H9 (cell line): ENCODE results near the gene CSAD. TPM values are rescaled to one million over a fixed set of nuclear protein-coding genes. Genes with fewer than 3 reads are reported as not detected.

Experiments
- DNase-seq: peaks from one replicate; pipeline ENCODE4 v3.0.0-alpha.2; 2017
- H2AFZ ChIP-seq: one replicate; pipeline ENCODE4 v1.6.1; 2013; ENCODE audit warnings: mild to moderate bottlenecking, low read length, control low read depth, moderate library complexity
- H2AK5ac ChIP-seq: 2 replicates; pipeline ENCODE4 v1.6.1; 2013; ENCODE audit warnings: low read length, control low read depth, mixed read lengths; ENCODE audit not compliant: insufficient read length
- H2BK120ac ChIP-seq: one replicate; pipeline ENCODE4 v1.6.1; 2013; ENCODE audit warnings: low read depth, mild to moderate bottlenecking, low read length, control low read depth, inconsistent platforms; ENCODE audit not compliant: poor library complexity, severe bottlenecking
- H2BK12ac ChIP-seq: 2 replicates; pipeline ENCODE4 v1.6.1; 2013; ENCODE audit warnings: low read length, control low read depth, mixed read lengths, low read depth; ENCODE audit not compliant: insufficient read length
- H2BK15ac ChIP-seq: 2 replicates; pipeline ENCODE4 v1.6.1; 2013; ENCODE audit warnings: low read depth, low read length, control low read depth
- H2BK20ac ChIP-seq: one replicate; pipeline ENCODE4 v1.6.1; 2013; ENCODE audit warnings: low read depth, mild to moderate bottlenecking, low read length, control low read depth, inconsistent platforms; ENCODE audit not compliant: poor library complexity, severe bottlenecking
- H2BK5ac ChIP-seq: 2 replicates; pipeline ENCODE4 v1.6.1; 2013; ENCODE audit warnings: low read length, control low read depth, mixed read lengths; ENCODE audit not compliant: insufficient read length
- H3K14ac ChIP-seq: 2 replicates; pipeline ENCODE4 v1.6.1; 2013; ENCODE audit warnings: low read length, control low read depth; ENCODE audit not compliant: insufficient read depth
- H3K18ac ChIP-seq: 2 replicates; pipeline ENCODE4 v1.6.1; 2013; ENCODE audit warnings: low read depth, mild to moderate bottlenecking, mixed read lengths, low read length, control low read depth; ENCODE audit not compliant: insufficient read length
- H3K23ac ChIP-seq: 2 replicates; pipeline ENCODE4 v1.6.1; 2013; ENCODE audit warnings: low read length, control low read depth, mixed read lengths, low read depth; ENCODE audit not compliant: insufficient read length
- H3K23me2 ChIP-seq: 2 replicates; pipeline ENCODE4 v1.6.1; 2013; ENCODE audit warnings: low read depth, mild to moderate bottlenecking, mixed read lengths, low read length, control low read depth; ENCODE audit not compliant: insufficient read length, poor library complexity, severe bottlenecking
- H3K27ac ChIP-seq: 2 replicates; pipeline ENCODE4 v1.5.1; 2013; ENCODE audit warnings: low read length, control low read depth, mixed read lengths, low read depth; ENCODE audit not compliant: insufficient read length
- H3K27me3 ChIP-seq: 2 replicates; pipeline ENCODE4 v1.6.1; 2013; ENCODE audit warnings: low read length, control low read depth, inconsistent platforms; ENCODE audit not compliant: insufficient read depth
- H3K4ac ChIP-seq: 2 replicates; pipeline ENCODE4 v1.6.1; 2013; ENCODE audit warnings: low read depth, mild to moderate bottlenecking, control low read depth, inconsistent platforms, low read length, moderate library complexity
- H3K4me1 ChIP-seq: 2 replicates; pipeline ENCODE4 v1.6.1; 2013; ENCODE audit warnings: low read length, control low read depth, inconsistent platforms; ENCODE audit not compliant: insufficient read depth
- H3K4me2 ChIP-seq: 2 replicates; pipeline ENCODE4 v1.6.1; 2013; ENCODE audit warnings: low read length, control low read depth, mixed read lengths; ENCODE audit not compliant: insufficient read length, insufficient read depth
- H3K56ac ChIP-seq: 2 replicates; pipeline ENCODE4 v1.6.1; 2013; ENCODE audit warnings: low read depth, mild to moderate bottlenecking, mixed read lengths, low read length, control low read depth; ENCODE audit not compliant: insufficient read length
- H3K79me1 ChIP-seq: 2 replicates; pipeline ENCODE4 v1.6.1; 2013; ENCODE audit warnings: low read depth, mild to moderate bottlenecking, moderate library complexity, low read length, control low read depth, inconsistent platforms; ENCODE audit not compliant: insufficient read depth, poor library complexity, severe bottlenecking
- H3K79me2 ChIP-seq: 2 replicates; pipeline ENCODE4 v1.6.1; 2013; ENCODE audit warnings: low read length, control low read depth, inconsistent platforms; ENCODE audit not compliant: insufficient read depth
- H3K9ac ChIP-seq: 2 replicates; pipeline ENCODE4 v1.6.1; 2013; ENCODE audit warnings: low read length, control low read depth, mixed read lengths; ENCODE audit not compliant: insufficient read length; ENCODE audit errors: extremely low read depth
- H3K9me3 ChIP-seq: one replicate; pipeline ENCODE4 v1.6.1; 2013; ENCODE audit warnings: low read depth, low read length, inconsistent platforms; ENCODE audit not compliant: control insufficient read depth
- H3T11ph ChIP-seq: one replicate; pipeline ENCODE4 v1.6.1; 2013; ENCODE audit warnings: mild to moderate bottlenecking, low read length, control low read depth, inconsistent platforms
- H4K20me1 ChIP-seq: one replicate; pipeline ENCODE4 v1.6.1; 2013; ENCODE audit not compliant: control insufficient read depth, insufficient read length, insufficient read depth
- H4K5ac ChIP-seq: 2 replicates; pipeline ENCODE4 v1.6.1; 2013; ENCODE audit warnings: low read depth, mild to moderate bottlenecking, mixed read lengths, low read length, control low read depth; ENCODE audit not compliant: insufficient read length
- H4K8ac ChIP-seq: replicated peaks from 2 replicates; pipeline ENCODE4 v1.6.1; 2013; ENCODE audit warnings: low read length, control low read depth, mixed read lengths, low read depth; ENCODE audit not compliant: insufficient read length
- H4K91ac ChIP-seq: 2 replicates; pipeline ENCODE4 v1.6.1; 2013; ENCODE audit warnings: low read depth, mild to moderate bottlenecking, moderate library complexity, mixed read lengths, low read length, control low read depth; ENCODE audit not compliant: insufficient read length
- H3K27ac Mint-ChIP-seq, 3 experiments: 2 replicates in 2 of 3; 3 replicates in 1 of 3; pipeline ENCODE4 v1.8.0; 2020 to 2021; ENCODE audit warnings: mixed read lengths in 3 of 3, mild to moderate bottlenecking in 1 of 3, moderate library complexity in 1 of 3
- H3K27me3 Mint-ChIP-seq: 2 replicates; pipeline ENCODE4 v1.8.0; 2021; ENCODE audit warnings: low read depth, mild to moderate bottlenecking, moderate library complexity, mixed read lengths
- H3K36me3 Mint-ChIP-seq, 3 experiments: 2 replicates in 2 of 3; 3 replicates in 1 of 3; pipeline ENCODE4 v1.8.0; 2020 to 2021; ENCODE audit warnings: low read depth in 3 of 3, mixed read lengths in 3 of 3; ENCODE audit not compliant: insufficient read depth in 1 of 3
- H3K4me1 Mint-ChIP-seq, 2 experiments: 2 replicates each; pipeline ENCODE4 v1.8.0; 2020; ENCODE audit warnings: mixed read lengths in 2 of 2
- H3K4me3 Mint-ChIP-seq, 2 experiments: 2 replicates in 1 of 2; 3 replicates in 1 of 2; pipeline ENCODE4 v1.8.0; 2020 to 2021; ENCODE audit warnings: mild to moderate bottlenecking in 2 of 2, mixed read lengths in 2 of 2, moderate library complexity in 1 of 2
- H3K9me3 Mint-ChIP-seq, 2 experiments: 2 replicates in 1 of 2; 3 replicates in 1 of 2; pipeline ENCODE4 v1.8.0; 2020; ENCODE audit warnings: mild to moderate bottlenecking in 2 of 2, mixed read lengths in 2 of 2, moderate library complexity in 1 of 2
- CTCF ChIP-seq: fragments of 200-600 bp; sonication (generic); conservative IDR thresholded peaks from 3 replicates; pipeline ENCODE4 v1.8.0; 2021; ENCODE audit warnings: antibody characterized with exemption, mild to moderate bottlenecking
- WGBS: extraction: QIAGEN DNeasy Blood & Tissue Kit; methylation state at CpG from one replicate; pipeline ENCODE4 v1.1.7; 2013; ENCODE audit warnings: missing lambda C conversion rate, low lambda C conversion rate, mixed read lengths; ENCODE audit not compliant: insufficient read length; ENCODE audit errors: extremely low coverage; 5-methylcytosine and 5-hydroxymethylcytosine counted together
- total RNA-seq: library from RNA; stranded (reverse); gene quantifications from 2 replicates; pipeline ENCODE4 v1.2.1, GENCODE V29; 2021

CSAD gene
- total RNA-seq, 1 experiment from 2014 or later = 7.4 TPM

DNA sequence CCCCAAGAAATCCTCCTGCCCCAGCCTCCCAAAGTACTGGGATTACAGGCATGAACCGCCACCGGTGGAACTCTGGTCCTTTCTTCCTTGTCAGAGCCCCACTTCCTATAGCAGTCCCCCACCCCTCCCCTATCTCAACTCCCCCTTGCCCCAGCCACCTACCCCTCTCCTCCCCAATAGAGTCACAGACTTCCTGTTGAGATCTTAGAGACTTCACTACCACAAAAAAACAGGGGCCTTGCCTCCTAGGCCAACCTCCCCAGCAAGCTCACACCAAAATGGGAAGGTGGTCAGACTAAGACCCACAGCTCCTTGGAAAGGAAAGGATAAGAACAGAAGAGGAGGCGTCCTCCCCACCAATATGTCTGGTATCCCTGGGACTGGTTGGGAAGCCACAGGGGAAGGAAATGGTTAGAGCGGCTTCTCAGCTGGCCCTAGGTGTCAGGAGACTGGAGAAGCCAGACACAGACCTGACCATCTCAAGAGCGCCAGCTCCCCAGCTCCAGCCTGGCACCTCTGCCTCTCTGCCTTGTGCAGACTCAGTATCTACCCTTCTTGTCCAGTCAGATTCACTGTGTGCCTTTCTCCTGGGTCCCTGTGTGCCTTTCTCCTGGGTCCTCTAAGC lies 17.9 kb upstream of the CSAD start:
- Histone ChIP-seq H3K9ac (no peak overlapping the region), H2AFZ (no peak overlapping the region), H3K14ac (no peak overlapping the region), H3K9me3 (no peaks in the 10 kb centered on the region), H3K56ac (no peak overlapping the region), H3K79me2 (no peaks in the 10 kb centered on the region), H4K5ac (no peak overlapping the region), H3T11ph (no peak overlapping the region), H4K8ac (no peak overlapping the region), H2AK5ac (no peak overlapping the region), H2BK120ac (no peak overlapping the region), H3K4me2 (no peak overlapping the region), H4K91ac (no peak overlapping the region), H3K23ac (no peak overlapping the region), H3K18ac (no peak overlapping the region), H3K4ac (no peak overlapping the region), H3K23me2 (no peaks in the 10 kb centered on the region), H3K27ac (no peak overlapping the region), H4K20me1 (no peaks in the 10 kb centered on the region), H3K79me1 (no peaks in the 10 kb centered on the region), H2BK20ac (no peak overlapping the region), H2BK5ac (no peak overlapping the region), H3K4me1 (no peaks in the 10 kb centered on the region), H3K27me3 (peaks cover 18% of the 10 kb centered on the region; the same call in 1 of the 2 replicates), H2BK15ac (no peak overlapping the region), H2BK12ac (no peak overlapping the region)
- Mint-ChIP-seq H3K27ac (no peak overlapping the region), H3K27me3 (peaks cover 85% of the 10 kb centered on the region), H3K9me3 (0 out of 5 replicates have a peak, but pooled peaks cover 0 to 2% of the 10 kb centered on the region in 2 experiments), H3K36me3 (no peaks in the 10 kb centered on the region), H3K4me1 (0 out of 4 replicates have a peak, but pooled peaks cover 0 to 3% of the 10 kb centered on the region in 2 experiments), H3K4me3 (no peak overlapping the region; a peak in 1 of 5 replicates)
- TF ChIP-seq CTCF = no peak
- WGBS = no CpG with 5 or more reads among the region's 5 CpGs
- DNase-seq = no peak
